Sigmoid colon (tissue), 7 donors: Measurements from ENCODE around the gene PIWIL1. TPM values are rescaled to one million over a fixed set of nuclear protein-coding genes. Genes with fewer than 3 reads are reported as not detected.

Source experiments
- DNase-seq: peaks from one replicate; pipeline ENCODE4 v3.0.0-alpha.2; 2019
- H3K27ac ChIP-seq, 4 donors: fragments of 200-600 bp; sonication (generic); one replicate each; pipeline ENCODE4 v1.5.1; 2016 to 2019; ENCODE audit warnings: mild to moderate bottlenecking in 1 of 4
- H3K27me3 ChIP-seq, 3 donors: fragments of 200-600 bp; sonication (generic); one replicate each; pipeline ENCODE4 v1.5.1; 2019; ENCODE audit warnings: mild to moderate bottlenecking in 1 of 3
- H3K36me3 ChIP-seq, 4 donors: fragments of 200-600 bp; sonication (generic); one replicate each; pipeline ENCODE4 v1.5.1; 2016 to 2019
- H3K4me1 ChIP-seq, 4 donors: fragments of 200-600 bp; sonication (generic); one replicate each; pipeline ENCODE4 v1.5.1; 2017 to 2019
- H3K4me3 ChIP-seq, 4 donors: fragments of 200-600 bp; sonication (generic); one replicate each; pipeline ENCODE4 v1.5.1; 2017 to 2019; ENCODE audit warnings: mild to moderate bottlenecking in 2 of 4, moderate library complexity in 1 of 4
- H3K9me3 ChIP-seq, 4 donors: fragments of 200-600 bp in 3 of 4; sonication (generic) in 3 of 4; one replicate each; pipeline versions ENCODE4 v1.5.1 to v1.6.1; 2013 to 2019
- EP300 ChIP-seq, 4 donors: sonication (generic); formaldehyde crosslinking; IDR thresholded peaks; one replicate each; pipeline ENCODE4 v1.6.1; 2017; ENCODE audit warnings: antibody characterized with exemption in 4 of 4
- POLR2A ChIP-seq, 2 donors: fragments of 450-650 bp; IDR thresholded peaks; one replicate each; pipeline ENCODE4 v1.6.1; 2016; ENCODE audit warnings: antibody characterized with exemption in 2 of 2, mild to moderate bottlenecking in 2 of 2, moderate library complexity in 2 of 2
- POLR2AphosphoS5 ChIP-seq, 4 donors: sonication (generic); formaldehyde crosslinking; IDR thresholded peaks; one replicate each; pipeline ENCODE4 v1.6.1; 2017; ENCODE audit warnings: antibody characterized with exemption in 4 of 4
- WGBS, 2 donors: extraction: QIAGEN DNeasy Blood & Tissue Kit; methylation state at CpG; one replicate each; pipeline ENCODE4 v1.1.7; 2013; 5-methylcytosine and 5-hydroxymethylcytosine counted together
- intact Hi-C: fragments of 100-400 bp; cut with DNase I; formaldehyde crosslinking; loops from one replicate; pipeline ENCODE4 v1.15.1; 2023
- polyA plus RNA-seq, 3 donors: library from polyadenylated mRNA; stranded (reverse); fragments of 200-250 nt; gene quantifications; one replicate each; pipeline ENCODE4 v1.2.3, GENCODE V29; 2013
- total RNA-seq, 4 donors: library from RNA; depleted of rRNA; stranded (reverse); fragments of >200 nt; gene quantifications; one replicate each; pipeline ENCODE4 v1.1.0, GENCODE V29; 2016
- TF ChIP-seq, protein P1 (sequence below), 4 experiments: fragments of 450-650 bp in 3 of 4; fragments of 200-600 bp in 1 of 4; IDR thresholded peaks; one replicate each; pipeline ENCODE4 v1.5.1; 2016 to 2019; ENCODE audit warnings: antibody characterized with exemption in 4 of 4, mild to moderate bottlenecking in 3 of 4, moderate library complexity in 2 of 4
- donor health status: healthy with polysubstance abuse.
- donor health status: Bipolar disorder and iron deficiency.
- donor health status: healthy.

PIWIL1 gene
- total and polyA plus RNA-seq, 7 donors = not detected

DNA sequence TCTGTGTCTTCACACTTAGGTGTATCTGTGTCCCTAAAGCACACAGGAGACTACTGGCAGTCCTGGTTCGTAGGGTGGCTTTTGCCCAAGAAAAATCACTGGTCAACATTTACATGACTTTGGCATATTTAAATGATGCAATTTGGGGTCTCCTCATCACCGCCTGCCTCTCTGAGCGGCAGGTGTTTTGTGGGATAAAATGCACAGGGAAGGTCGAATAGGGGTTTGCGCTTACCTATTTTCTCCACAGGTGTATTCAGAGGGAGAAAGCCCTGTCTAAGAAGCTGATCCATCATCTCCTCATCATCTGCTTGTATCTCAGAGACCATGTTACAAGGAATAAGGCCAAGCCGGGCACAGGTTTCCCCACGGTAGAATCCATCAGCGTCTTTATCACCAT, 74.7 kb downstream of the PIWIL1 start:
- intact Hi-C loops = no loop called here
- Histone ChIP-seq H3K36me3 (no peaks in the 10 kb centered on the region), H3K27ac (no peak overlapping the region), H3K27me3 (peaks cover 0 to 4% (median 0%) of the 10 kb centered on the region in 3 donors), H3K9me3 (no peaks in the 10 kb centered on the region), H3K4me3 (no peak overlapping the region), H3K4me1 (no peaks in the 10 kb centered on the region)
- no peak for DNase-seq
- TF ChIP-seq, protein P1, sequence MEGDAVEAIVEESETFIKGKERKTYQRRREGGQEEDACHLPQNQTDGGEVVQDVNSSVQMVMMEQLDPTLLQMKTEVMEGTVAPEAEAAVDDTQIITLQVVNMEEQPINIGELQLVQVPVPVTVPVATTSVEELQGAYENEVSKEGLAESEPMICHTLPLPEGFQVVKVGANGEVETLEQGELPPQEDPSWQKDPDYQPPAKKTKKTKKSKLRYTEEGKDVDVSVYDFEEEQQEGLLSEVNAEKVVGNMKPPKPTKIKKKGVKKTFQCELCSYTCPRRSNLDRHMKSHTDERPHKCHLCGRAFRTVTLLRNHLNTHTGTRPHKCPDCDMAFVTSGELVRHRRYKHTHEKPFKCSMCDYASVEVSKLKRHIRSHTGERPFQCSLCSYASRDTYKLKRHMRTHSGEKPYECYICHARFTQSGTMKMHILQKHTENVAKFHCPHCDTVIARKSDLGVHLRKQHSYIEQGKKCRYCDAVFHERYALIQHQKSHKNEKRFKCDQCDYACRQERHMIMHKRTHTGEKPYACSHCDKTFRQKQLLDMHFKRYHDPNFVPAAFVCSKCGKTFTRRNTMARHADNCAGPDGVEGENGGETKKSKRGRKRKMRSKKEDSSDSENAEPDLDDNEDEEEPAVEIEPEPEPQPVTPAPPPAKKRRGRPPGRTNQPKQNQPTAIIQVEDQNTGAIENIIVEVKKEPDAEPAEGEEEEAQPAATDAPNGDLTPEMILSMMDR (IDR thresholded peaks at IDR 0.05) = no peak
- TF ChIP-seq POLR2A (IDR thresholded peaks at IDR 0.05) (no peak), POLR2AphosphoS5 (IDR thresholded peaks at IDR 0.05) (no peak), EP300 (IDR thresholded peaks at IDR 0.05) (no peak)
- 77 to 97% methylated on average over 8 of the region's 8 CpGs for WGBS, 2 donors

DNA sequence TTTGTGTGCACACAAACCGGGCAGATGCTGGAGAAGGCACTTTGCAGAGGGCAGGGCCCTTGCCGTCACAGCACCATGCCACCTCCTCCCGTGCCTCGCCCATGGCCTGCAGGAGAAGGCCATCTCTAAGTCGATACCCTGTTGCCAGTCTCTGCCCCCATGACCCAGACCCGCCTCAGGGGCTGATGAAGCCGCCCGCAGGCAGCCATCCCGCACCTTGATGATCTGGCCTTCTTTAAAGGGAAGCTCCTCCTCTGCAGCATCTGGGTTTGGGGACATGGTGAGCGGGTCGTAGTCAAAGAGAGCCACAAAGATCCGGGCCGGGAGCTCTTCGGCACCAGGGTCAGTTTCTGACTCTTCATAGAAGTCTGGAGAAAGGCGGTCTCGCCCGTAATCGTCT, 76.2 kb downstream of the PIWIL1 start:
- no peaks in the 10 kb centered on the region for H3K4me1 ChIP-seq
- no peaks in the 10 kb centered on the region for H3K36me3 ChIP-seq
- no peak overlapping the region for H3K27ac ChIP-seq
- 74 to 89% methylated on average over 18 of the region's 18 CpGs for WGBS, 2 donors
- H3K4me3 ChIP-seq = no peak overlapping the region
- intact Hi-C loops = no loop called here
- H3K9me3 ChIP-seq = no peaks in the 10 kb centered on the region
- TF ChIP-seq EP300 (IDR thresholded peaks at IDR 0.05) (no peak), POLR2AphosphoS5 (IDR thresholded peaks at IDR 0.05) (no peak), POLR2A (IDR thresholded peaks at IDR 0.05) (no peak)
- TF ChIP-seq, protein P1 (IDR thresholded peaks at IDR 0.05) = no peak
- DNase-seq = no peak
- H3K27me3 ChIP-seq = peaks cover 0 to 4% (median 0%) of the 10 kb centered on the region in 3 donors

DNA sequence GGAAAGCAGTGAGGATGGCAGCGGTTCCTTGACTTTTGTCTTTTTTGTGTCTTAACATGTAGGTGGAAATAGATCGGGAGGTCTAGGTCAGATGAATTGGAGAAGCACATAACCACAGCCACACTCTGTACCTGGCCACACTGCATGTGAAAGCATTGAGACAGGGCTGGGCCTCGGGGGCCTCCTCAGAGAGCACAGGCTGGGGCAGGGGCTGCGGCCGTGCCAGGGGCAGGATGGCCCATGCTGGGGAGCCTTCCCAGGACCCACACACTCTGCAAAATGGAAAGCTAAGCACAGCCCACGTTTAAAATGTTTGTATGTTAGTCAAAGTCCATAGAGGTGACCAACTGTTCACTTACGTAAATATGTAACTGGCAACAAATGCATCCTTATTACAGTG, 76.7 kb downstream of the PIWIL1 start:
- no peak overlapping the region for H3K27ac ChIP-seq
- DNase-seq = no peak
- no peak for TF ChIP-seq POLR2A (IDR thresholded peaks at IDR 0.05)
- TF ChIP-seq, protein P1 (IDR thresholded peaks at IDR 0.05) = no peak
- no peak for TF ChIP-seq EP300 (IDR thresholded peaks at IDR 0.05)
- TF ChIP-seq POLR2AphosphoS5 (IDR thresholded peaks at IDR 0.05) = no peak
- WGBS, 2 donors = 83 to 85% methylated on average over 7 of the region's 7 CpGs
- H3K4me1 ChIP-seq = no peaks in the 10 kb centered on the region
- H3K9me3 ChIP-seq = no peaks in the 10 kb centered on the region
- no peak overlapping the region for H3K4me3 ChIP-seq
- intact Hi-C loops = no loop called here
- H3K27me3 ChIP-seq = peaks cover 0 to 4% (median 0%) of the 10 kb centered on the region in 3 donors
- no peaks in the 10 kb centered on the region for H3K36me3 ChIP-seq

DNA sequence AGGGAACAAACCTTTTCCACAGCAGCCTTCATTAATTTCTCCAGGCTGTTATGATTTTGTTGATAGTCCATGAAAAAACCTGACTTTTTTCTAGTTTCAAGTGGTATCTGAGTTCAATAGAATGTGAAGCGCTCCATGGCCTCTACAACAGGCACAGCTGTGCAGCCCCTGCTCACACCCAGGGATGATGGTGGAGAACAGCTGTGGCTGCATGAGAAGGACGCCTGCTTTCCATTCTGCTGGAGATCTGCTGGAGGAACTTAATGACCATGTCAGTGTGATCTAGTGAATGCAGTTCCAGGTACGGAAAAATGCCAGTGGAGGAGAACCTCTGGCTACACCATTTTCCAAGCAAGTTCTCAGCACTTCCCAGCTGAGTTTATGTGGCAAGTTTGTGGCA, 80.6 kb downstream of the PIWIL1 start:
- intact Hi-C loops = no loop called here
- H3K36me3 ChIP-seq = no peaks in the 10 kb centered on the region
- peaks cover 0 to 4% (median 0%) of the 10 kb centered on the region in 3 donors for H3K27me3 ChIP-seq
- WGBS, 2 donors = 68 to 84% methylated on average over 3 of the region's 3 CpGs
- H3K9me3 ChIP-seq = no peaks in the 10 kb centered on the region
- TF ChIP-seq, protein P1 (IDR thresholded peaks at IDR 0.05) = no peak
- TF ChIP-seq EP300 (IDR thresholded peaks at IDR 0.05) (no peak), POLR2A (IDR thresholded peaks at IDR 0.05) (no peak)
- H3K4me3 ChIP-seq = no peak overlapping the region
- no peaks in the 10 kb centered on the region for H3K4me1 ChIP-seq
- DNase-seq = no peak
- no peak overlapping the region for H3K27ac ChIP-seq

DNA sequence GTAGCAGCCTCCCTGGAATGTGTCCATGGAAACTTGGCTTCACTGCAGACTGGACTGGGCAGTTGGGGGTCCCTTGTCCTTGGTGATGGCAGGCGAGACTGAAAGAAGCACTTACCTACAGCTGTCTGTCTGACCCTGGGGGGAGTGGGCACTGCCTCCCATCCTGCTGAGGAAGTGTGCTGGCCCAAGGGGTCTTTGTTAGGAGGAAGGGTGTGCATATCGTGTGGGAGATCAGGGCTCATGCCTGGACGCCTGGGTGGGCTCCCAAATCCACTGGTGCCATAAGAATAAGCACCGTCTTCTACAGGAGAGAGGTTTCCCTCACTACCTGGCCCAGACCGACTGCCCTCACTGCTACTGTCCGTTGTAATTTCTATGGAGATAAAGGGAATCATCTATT, 81.4 kb downstream of the PIWIL1 start:
- peaks cover 0 to 4% (median 0%) of the 10 kb centered on the region in 3 donors for H3K27me3 ChIP-seq
- TF ChIP-seq POLR2A (IDR thresholded peaks at IDR 0.05) = no peak
- no peaks in the 10 kb centered on the region for H3K36me3 ChIP-seq
- DNase-seq = no peak
- no peaks in the 10 kb centered on the region for H3K9me3 ChIP-seq
- H3K4me3 ChIP-seq = no peak overlapping the region
- 77 to 81% methylated on average over 6 of the region's 6 CpGs for WGBS, 2 donors
- no peaks in the 10 kb centered on the region for H3K4me1 ChIP-seq
- no peak overlapping the region for H3K27ac ChIP-seq
- intact Hi-C loops = no loop called here
